Measurements from ENCODE around the gene INCENP. TPM values are rescaled to one million over a fixed set of nuclear protein-coding genes. Genes with fewer than 3 reads are reported as not detected.

The INCENP gene
- total and polyA plus RNA-seq, 2 donors (not counting 1 experiment from before 2014, with no cell fraction given): 8.9 to 37.8 TPM

DNA sequence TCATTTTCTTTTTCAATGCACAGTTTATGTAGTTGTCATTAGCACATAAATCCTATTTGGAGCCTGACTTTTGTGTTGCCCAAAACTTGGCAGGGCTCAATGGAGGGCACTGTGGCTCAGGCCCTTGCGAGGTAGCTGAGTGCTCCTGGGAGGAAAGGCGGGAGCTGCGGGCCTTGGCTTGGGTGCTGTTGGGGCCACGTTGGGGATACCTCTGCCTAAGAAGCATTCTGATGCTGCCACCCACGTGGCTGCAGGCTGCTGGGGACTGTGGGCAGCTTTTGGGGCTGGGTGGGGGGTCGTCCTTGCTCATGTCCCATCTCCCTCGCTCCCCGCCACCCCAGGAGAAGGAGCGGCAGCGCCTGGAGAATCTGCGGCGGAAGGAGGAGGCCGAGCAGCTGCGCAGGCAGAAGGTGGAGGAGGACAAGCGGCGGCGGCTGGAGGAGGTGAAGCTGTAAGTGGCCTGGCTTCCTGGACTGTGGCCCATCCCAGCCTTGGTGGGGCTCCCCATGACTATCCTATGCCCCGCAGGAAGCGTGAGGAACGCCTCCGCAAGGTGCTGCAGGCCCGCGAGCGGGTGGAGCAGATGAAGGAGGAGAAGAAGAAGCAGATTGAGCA lies 20.9 kb downstream of the INCENP start:
- POLR2A ChIA-PET: no interaction called here
- H3K27ac ChIP-seq (ENCODE audit: low read length in 2 of 2): no peak overlapping the region
- H3K4me1 Mint-ChIP-seq: no peaks in the 10 kb centered on the region
- no peaks in the 10 kb centered on the region for H4K20me1 ChIP-seq (ENCODE audit: control insufficient read depth, insufficient read depth, low read length, poor library complexity, severe bottlenecking)
- CTCF ChIA-PET: no interaction called here
- WGBS (ENCODE audit: insufficient coverage): 97% methylated on average over 18 of the region's 24 CpGs
- intact Hi-C loops (cut with micrococcal nuclease): no loop called here
- H3K27ac Mint-ChIP-seq: no peak overlapping the region
- H3K27me3 Mint-ChIP-seq: no peaks in the 10 kb centered on the region
- DNase-seq (no peak), ATAC-seq (ENCODE audit: low read depth) (no peak)
- H3K9me3 Mint-ChIP-seq (ENCODE audit: insufficient read depth): no peaks in the 10 kb centered on the region
- TF ChIP-seq EZH2 (IDR thresholded peaks at IDR 0.05; ENCODE audit: borderline replicate concordance, insufficient read depth, low read depth, low read length, poor library complexity, severe bottlenecking) (no peak), CTCF (IDR thresholded peaks at IDR 0.05) (no peak)
- H3K9ac ChIP-seq (ENCODE audit: low read length): no peak overlapping the region
- H3K4me1 ChIP-seq (ENCODE audit: control insufficient read depth in 2 of 2, insufficient read depth in 2 of 2, low read length in 2 of 2): no peaks in the 10 kb centered on the region
- no peak overlapping the region for H3K4me3 ChIP-seq (ENCODE audit: control extremely low read depth in 1 of 5, extremely low read depth in 1 of 5, insufficient read depth in 1 of 5, low read depth in 2 of 5, low read length in 4 of 5)
- H3K36me3 ChIP-seq (replicated peaks in 1 of 2; ENCODE audit: control extremely low read depth in 1 of 2, control insufficient read depth in 1 of 2, extremely low read depth in 1 of 2, insufficient read depth in 2 of 2, low read length in 1 of 2): peaks cover 0 to 72% of the 10 kb centered on the region in 2 experiments
- no peak overlapping the region for H3K4me2 ChIP-seq (replicated peaks; ENCODE audit: low read depth, low read length, poor library complexity, severe bottlenecking)
- H3K27me3 ChIP-seq (replicated peaks in 1 of 4; ENCODE audit: control extremely low read depth in 1 of 4, control insufficient read depth in 3 of 4, insufficient read depth in 4 of 4, low read length in 3 of 4): no peaks in the 10 kb centered on the region
- H3K79me2 ChIP-seq (ENCODE audit: control insufficient read depth, insufficient read depth, low read length): no peaks in the 10 kb centered on the region
- H3K9me3 ChIP-seq (ENCODE audit: control extremely low read depth in 1 of 3, control insufficient read depth in 2 of 3, insufficient read depth in 1 of 3, low read length in 2 of 3): no peaks in the 10 kb centered on the region
- H2AFZ ChIP-seq (ENCODE audit: insufficient read depth, low read depth, low read length, poor library complexity, severe bottlenecking): no peak overlapping the region
- no peak overlapping the region for H3K4me3 Mint-ChIP-seq

- H3K4me3 Mint-ChIP-seq: no peak overlapping the region
- no peak overlapping the region for H3K27ac Mint-ChIP-seq
- H3K27me3 Mint-ChIP-seq: no peaks in the 10 kb centered on the region
- H2AFZ ChIP-seq (ENCODE audit: insufficient read depth, low read depth, low read length, poor library complexity, severe bottlenecking): no peak overlapping the region
- CTCF ChIA-PET: no interaction called here
- no peaks in the 10 kb centered on the region for H3K9me3 ChIP-seq (ENCODE audit: control extremely low read depth in 1 of 3, control insufficient read depth in 2 of 3, insufficient read depth in 1 of 3, low read length in 2 of 3)
- H3K4me1 Mint-ChIP-seq: no peaks in the 10 kb centered on the region
- H3K36me3 ChIP-seq (replicated peaks in 1 of 2; ENCODE audit: control extremely low read depth in 1 of 2, control insufficient read depth in 1 of 2, extremely low read depth in 1 of 2, insufficient read depth in 2 of 2, low read length in 1 of 2): peaks cover 0 to 74% of the 10 kb centered on the region in 2 experiments
- no peak overlapping the region for H3K9ac ChIP-seq (ENCODE audit: low read length)
- intact Hi-C loops (cut with micrococcal nuclease): no loop called here
- no peaks in the 10 kb centered on the region for H4K20me1 ChIP-seq (ENCODE audit: control insufficient read depth, insufficient read depth, low read length, poor library complexity, severe bottlenecking)
- no peak overlapping the region for H3K4me2 ChIP-seq (replicated peaks; ENCODE audit: low read depth, low read length, poor library complexity, severe bottlenecking)
- no peaks in the 10 kb centered on the region for H3K79me2 ChIP-seq (ENCODE audit: control insufficient read depth, insufficient read depth, low read length)
- no peak overlapping the region for H3K27ac ChIP-seq (ENCODE audit: low read length in 2 of 2)
- POLR2A ChIA-PET: no interaction called here
- no peak overlapping the region for H3K4me3 ChIP-seq (ENCODE audit: control extremely low read depth in 1 of 5, extremely low read depth in 1 of 5, insufficient read depth in 1 of 5, low read depth in 2 of 5, low read length in 4 of 5)
- 95% methylated on average over 10 of the region's 11 CpGs for WGBS (ENCODE audit: insufficient coverage)
- H3K9me3 Mint-ChIP-seq (ENCODE audit: insufficient read depth): no peaks in the 10 kb centered on the region
- TF ChIP-seq CTCF (IDR thresholded peaks at IDR 0.05) (no peak), EZH2 (IDR thresholded peaks at IDR 0.05; ENCODE audit: borderline replicate concordance, insufficient read depth, low read depth, low read length, poor library complexity, severe bottlenecking) (no peak)
- no peak for DNase-seq
- H3K4me1 ChIP-seq (ENCODE audit: control insufficient read depth in 2 of 2, insufficient read depth in 2 of 2, low read length in 2 of 2): no peaks in the 10 kb centered on the region
- H3K27me3 ChIP-seq (replicated peaks in 1 of 4; ENCODE audit: control extremely low read depth in 1 of 4, control insufficient read depth in 3 of 4, insufficient read depth in 4 of 4, low read length in 3 of 4): no peaks in the 10 kb centered on the region
- ATAC-seq (ENCODE audit: low read depth): no peak
Observed at GRCh38 chr11:62145261-62145871, 21.6 kb downstream of the INCENP start.

Measured in B cell (primary cell).